Ovary (tissue), 9 donors: ENCODE measurements around the gene CCDC106. TPM values are rescaled to one million over a fixed set of nuclear protein-coding genes. Genes with fewer than 3 reads are reported as not detected.

ENCODE experiments used
- DNase-seq, 5 donors: peaks; one replicate each; pipeline ENCODE4 v3.0.0-alpha.2; 2019 to 2020
- H3K27ac ChIP-seq, 2 donors: fragments of 200-600 bp; one replicate each; pipeline versions ENCODE4 v1.5.1 to v1.8.0; 2019 to 2022
- H3K27me3 ChIP-seq: fragments of 200-600 bp; one replicate; pipeline ENCODE4 v1.8.0; 2022
- H3K36me3 ChIP-seq: fragments of 200-600 bp; sonication (generic); one replicate; pipeline ENCODE4 v1.5.1; 2019
- H3K4me1 ChIP-seq: one replicate; pipeline ENCODE4 v1.8.1; 2013; ENCODE audit warnings: mild to moderate bottlenecking, moderate library complexity; ENCODE audit not compliant: insufficient read depth
- H3K4me3 ChIP-seq: fragments of 200-600 bp; sonication (generic); one replicate; pipeline ENCODE4 v1.5.1; 2017
- H3K9me3 ChIP-seq, 2 donors: fragments of 200-600 bp in 1 of 2; sonication (generic) in 1 of 2; one replicate each; pipeline versions ENCODE4 v1.5.1 to v1.8.1; 2013 to 2019; ENCODE audit warnings: mild to moderate bottlenecking in 1 of 2, moderate library complexity in 1 of 2
- EP300 ChIP-seq: sonication (generic); formaldehyde crosslinking; IDR thresholded peaks from one replicate; pipeline ENCODE4 v1.6.1; 2017; ENCODE audit warnings: antibody characterized with exemption
- POLR2A ChIP-seq: fragments of 450-650 bp; IDR thresholded peaks from one replicate; pipeline ENCODE4 v1.6.1; 2017; ENCODE audit warnings: antibody characterized with exemption, mild to moderate bottlenecking, moderate library complexity
- WGBS, 3 donors: extraction: QIAGEN DNeasy Blood & Tissue Kit in 1 of 3; methylation state at CpG; one replicate each; pipeline versions ENCODE4 v1.1.5 to v1.1.7; 2013 to 2017; 5-methylcytosine and 5-hydroxymethylcytosine counted together
- intact Hi-C, 4 donors: fragments of 100-400 bp; cut with DNase I; formaldehyde crosslinking; loops; one replicate each; pipeline versions ENCODE4 v1.11.0 to v1.15.1; 2022 to 2023
- polyA plus RNA-seq, 2 donors: library from polyadenylated mRNA; stranded (reverse); fragments of 200-250 nt in 1 of 2; fragments of 350-450 nt in 1 of 2; fragmentation: Illumina TruSeq in 1 of 2; extraction: RNeasy Lipid Tissue Mini Kit (QIAGEN cat#74804) in 1 of 2; gene quantifications; one replicate each; pipeline ENCODE4 v1.2.3, GENCODE V29; 2013 to 2014
- total RNA-seq, 7 donors: library from RNA; depleted of rRNA in 2 of 7; stranded (reverse); fragments of >200 nt in 2 of 7; fragmentation: NEBNext Ultra II Directional in 3 of 7; extraction: Animal tissue kit (Norgen Biotek cat#: 25700) in 3 of 7; gene quantifications; one replicate each; pipeline versions ENCODE4 v1.1.0 to v1.2.4, GENCODE V29; 2016 to 2023
- TF ChIP-seq, protein P1 (sequence below), 3 donors: fragments of 450-650 bp in 2 of 3; fragments of 200-600 bp in 1 of 3; IDR thresholded peaks; one replicate each; pipeline versions ENCODE4 v1.5.1 to v1.8.0; 2016 to 2022; ENCODE audit warnings: antibody characterized with exemption in 3 of 3, mild to moderate bottlenecking in 1 of 3
- donor health status: DM: no; HTN: no; CAD: no; lungs with moderate emphysema.
- donor health status: DM: no; HTN: no; CAD: no.
- donor health status: Bipolar disorder and iron deficiency.
- donor health status: DM: yes; HTN: yes; CAD: no.
- donor health status: DM: no; HTN: no; CAD: no.
- donor health status: DM: yes; HTN: yes; CAD: no.

The CCDC106 gene
- total and polyA plus RNA-seq, 9 donors: 3.1 to 20.2 (median 14.5) TPM

DNA sequence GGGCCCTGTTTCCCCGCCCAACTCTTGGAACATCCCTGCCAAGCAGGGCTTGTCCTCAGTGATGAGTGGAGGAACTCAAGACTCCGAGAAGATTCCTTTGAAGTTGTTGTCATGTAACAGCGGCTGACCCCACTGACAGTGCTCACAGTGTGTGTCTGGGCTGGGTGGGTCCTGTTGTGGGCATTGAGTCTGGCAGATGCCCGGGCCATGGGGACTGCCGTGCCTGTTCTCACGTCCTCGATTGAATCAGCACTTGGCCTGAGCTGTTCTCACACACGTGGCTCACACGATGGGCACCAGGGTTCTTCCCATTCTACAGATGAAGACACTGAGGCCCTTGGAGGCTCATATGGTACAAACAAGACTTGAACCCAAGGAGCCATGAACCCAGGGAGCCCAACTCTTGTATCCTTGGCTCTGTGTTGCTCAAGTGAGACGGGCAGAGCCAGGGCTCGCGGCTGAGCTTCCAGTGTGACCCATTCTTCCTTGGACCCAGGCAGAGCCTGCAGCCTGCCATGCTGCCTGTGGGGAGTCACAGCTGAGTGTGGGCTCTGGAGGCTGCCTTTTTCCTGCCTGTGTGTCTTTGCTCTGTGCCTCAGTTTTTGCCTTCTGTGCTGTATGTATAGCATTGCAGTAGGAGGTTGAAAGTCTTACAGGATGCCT is 18.5 kb downstream of the CCDC106 start:
- 77 to 84% (median 77%) methylated on average over 12 of the region's 12 CpGs for WGBS, 3 donors
- Histone ChIP-seq H3K36me3 (no peaks in the 10 kb centered on the region), H3K9me3 (no peaks in the 10 kb centered on the region)

GRCh38 chr19:55667006-55667381 is 19.0 kb downstream of the CCDC106 start:
- TF ChIP-seq, protein P1, sequence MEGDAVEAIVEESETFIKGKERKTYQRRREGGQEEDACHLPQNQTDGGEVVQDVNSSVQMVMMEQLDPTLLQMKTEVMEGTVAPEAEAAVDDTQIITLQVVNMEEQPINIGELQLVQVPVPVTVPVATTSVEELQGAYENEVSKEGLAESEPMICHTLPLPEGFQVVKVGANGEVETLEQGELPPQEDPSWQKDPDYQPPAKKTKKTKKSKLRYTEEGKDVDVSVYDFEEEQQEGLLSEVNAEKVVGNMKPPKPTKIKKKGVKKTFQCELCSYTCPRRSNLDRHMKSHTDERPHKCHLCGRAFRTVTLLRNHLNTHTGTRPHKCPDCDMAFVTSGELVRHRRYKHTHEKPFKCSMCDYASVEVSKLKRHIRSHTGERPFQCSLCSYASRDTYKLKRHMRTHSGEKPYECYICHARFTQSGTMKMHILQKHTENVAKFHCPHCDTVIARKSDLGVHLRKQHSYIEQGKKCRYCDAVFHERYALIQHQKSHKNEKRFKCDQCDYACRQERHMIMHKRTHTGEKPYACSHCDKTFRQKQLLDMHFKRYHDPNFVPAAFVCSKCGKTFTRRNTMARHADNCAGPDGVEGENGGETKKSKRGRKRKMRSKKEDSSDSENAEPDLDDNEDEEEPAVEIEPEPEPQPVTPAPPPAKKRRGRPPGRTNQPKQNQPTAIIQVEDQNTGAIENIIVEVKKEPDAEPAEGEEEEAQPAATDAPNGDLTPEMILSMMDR (IDR thresholded peaks at IDR 0.05): no peak
- TF ChIP-seq POLR2A (no peak), EP300 (no peak)
- H3K36me3 ChIP-seq: no peaks in the 10 kb centered on the region

More for the DNA sequence above, 18.5 kb downstream of the CCDC106 start:
- no peak overlapping the region for H3K4me3 ChIP-seq
- intact Hi-C loops: no loop called here
- H3K27me3 ChIP-seq: no peaks in the 10 kb centered on the region
- DNase-seq: no peak
- TF ChIP-seq EP300 (no peak), POLR2A (no peak)
- TF ChIP-seq, protein P1 (IDR thresholded peaks at IDR 0.05): no peak
- H3K4me1 ChIP-seq: no peaks in the 10 kb centered on the region
- H3K27ac ChIP-seq: no peak overlapping the region

DNA sequence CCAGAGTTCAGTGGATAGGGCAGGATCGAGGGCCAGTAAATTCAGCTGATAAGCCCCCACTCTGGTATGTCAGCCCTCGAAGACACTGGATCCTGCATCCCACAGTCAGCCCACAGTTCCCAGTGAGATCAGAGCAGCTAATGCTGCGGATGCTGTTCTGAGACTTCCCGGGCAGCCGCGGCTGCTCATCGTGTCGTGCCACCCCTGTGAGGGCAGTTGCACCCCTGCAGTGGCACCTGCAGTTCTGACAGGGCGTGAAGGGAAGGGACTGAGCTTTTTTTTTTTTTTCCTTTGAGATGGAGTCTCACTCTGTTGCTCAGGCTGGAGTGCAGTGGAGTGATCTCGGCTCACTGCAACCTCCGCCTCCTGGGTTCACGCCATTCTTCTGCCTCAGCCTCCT is 19.5 kb downstream of the CCDC106 start:
- intact Hi-C loops: no loop called here
- TF ChIP-seq, protein P1 (IDR thresholded peaks at IDR 0.05): no peak
- TF ChIP-seq EP300: no peak
- TF ChIP-seq POLR2A: no peak
- DNase-seq: no peak
- 78 to 90% (median 87%) methylated on average over 12 of the region's 12 CpGs for WGBS, 3 donors
- Histone ChIP-seq H3K4me3 (no peak overlapping the region), H3K4me1 (no peaks in the 10 kb centered on the region), H3K27me3 (no peaks in the 10 kb centered on the region), H3K27ac (no peak overlapping the region), H3K36me3 (no peaks in the 10 kb centered on the region), H3K9me3 (no peaks in the 10 kb centered on the region)

More at GRCh38 chr19:55667006-55667381, 19.0 kb downstream of the CCDC106 start:
- DNase-seq: no peak
- WGBS, 3 donors: 91 to 95% (median 93%) methylated on average over 4 of the region's 4 CpGs
- Histone ChIP-seq H3K9me3 (no peaks in the 10 kb centered on the region), H3K27me3 (no peaks in the 10 kb centered on the region), H3K4me3 (no peak overlapping the region), H3K27ac (no peak overlapping the region), H3K4me1 (no peaks in the 10 kb centered on the region)
- intact Hi-C loops: no loop called here

DNA sequence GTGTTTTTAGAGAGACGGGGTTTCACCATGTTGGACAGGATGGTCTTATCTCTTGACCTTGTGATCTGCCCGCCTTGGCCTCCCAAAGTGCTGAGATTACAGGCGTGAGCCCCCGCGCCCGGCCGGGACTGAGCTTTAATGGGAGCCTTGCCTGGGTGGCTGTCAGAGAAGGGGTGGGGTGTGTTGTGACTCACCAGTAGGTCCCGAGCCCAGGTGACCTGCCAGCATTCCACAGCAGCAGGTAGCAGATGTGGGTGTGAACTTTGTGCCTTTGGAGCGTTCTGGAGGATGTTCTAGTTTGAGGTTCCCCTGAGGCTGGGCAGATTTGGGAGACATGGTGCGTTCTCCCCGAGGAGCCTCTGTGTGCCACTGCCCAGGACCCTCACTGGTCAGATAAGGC is 19.9 kb downstream of the CCDC106 start:
- Histone ChIP-seq H3K9me3 (no peaks in the 10 kb centered on the region), H3K27me3 (no peaks in the 10 kb centered on the region), H3K36me3 (no peaks in the 10 kb centered on the region), H3K27ac (no peak overlapping the region), H3K4me3 (no peak overlapping the region), H3K4me1 (no peaks in the 10 kb centered on the region)
- no peak for DNase-seq
- 55 to 57% (median 55%) methylated on average over 9 to 11 of the region's 11 CpGs for WGBS, 3 donors
- intact Hi-C loops: no loop called here
- TF ChIP-seq, protein P1 (IDR thresholded peaks at IDR 0.05): no peak
- no peak for TF ChIP-seq EP300
- no peak for TF ChIP-seq POLR2A
